CD4-positive, alpha-beta T cell treated with Interleukin-4 for 1 hour (primary cell): Measurements from ENCODE around the gene HOXA6.
A peak's percentile ranks its signal among the peaks of the same experiment; 100 is the strongest.

Source experiments
- DNase-seq, 2 donors: peaks; one replicate each; pipeline ENCODE4 v3.0.0-alpha.2; 2020 to 2022

Gene HOXA6

DNA sequence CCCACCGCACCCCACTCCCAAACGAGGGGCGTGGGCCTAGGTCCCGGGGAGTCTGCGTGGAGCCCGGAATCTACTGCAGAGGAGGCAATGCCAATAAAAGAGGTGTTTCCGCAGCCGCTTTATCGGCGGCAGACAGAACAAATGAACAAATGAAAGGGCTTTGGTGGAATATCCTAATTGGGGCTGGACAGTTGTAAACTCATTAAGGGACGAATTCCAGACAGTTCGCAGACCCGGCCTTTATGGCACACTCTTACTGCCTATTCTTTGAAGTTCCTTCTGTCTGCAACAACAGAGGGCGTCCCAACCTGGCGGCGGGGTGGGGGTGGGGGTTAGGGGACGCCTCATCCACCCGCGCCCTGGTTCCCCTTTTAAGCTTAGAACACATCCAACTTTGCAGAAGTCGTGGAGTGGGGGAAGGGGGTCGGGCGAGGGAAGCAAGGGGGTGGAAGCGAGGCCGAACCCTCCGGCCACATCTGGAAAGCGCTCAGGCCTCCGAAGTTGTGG lies 13.7 kb upstream of the HOXA6 start:
- DNase-seq: no peak

DNA sequence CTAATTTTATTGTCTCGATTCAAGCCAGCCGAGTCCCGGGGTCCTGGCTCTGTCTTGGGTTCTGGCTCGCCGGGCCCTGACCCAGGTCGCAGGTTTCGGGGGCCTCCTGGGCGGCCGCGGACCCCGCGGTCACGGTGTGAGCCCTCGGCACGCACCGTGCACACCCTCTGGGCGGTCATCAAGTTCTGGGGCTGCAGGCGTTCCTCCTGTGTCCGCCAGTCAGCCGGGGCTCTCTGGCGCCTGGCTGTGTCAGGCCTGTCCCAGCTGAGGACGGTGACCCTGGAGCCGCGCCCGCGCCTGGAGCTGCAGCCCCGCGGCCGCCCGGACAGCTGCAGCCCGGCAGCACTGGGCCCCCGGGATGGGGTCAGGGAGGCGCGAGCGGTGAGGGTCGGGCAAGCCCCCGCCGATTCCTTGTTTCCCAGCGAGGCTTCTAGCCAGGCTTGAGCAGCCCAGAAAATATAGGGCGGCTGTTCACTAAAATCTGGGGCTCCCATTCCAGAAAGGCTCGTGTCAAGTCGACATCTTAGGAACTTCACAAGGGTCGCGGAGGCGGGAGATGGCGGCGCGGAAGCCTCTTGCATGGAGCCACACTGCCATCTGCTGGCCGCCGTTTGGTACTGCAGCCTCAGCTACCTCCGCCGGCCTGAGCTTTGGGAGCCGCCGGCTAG lies 13.1 kb upstream of the HOXA6 start:
- DNase-seq: peak; percentile 83 to 86

DNA sequence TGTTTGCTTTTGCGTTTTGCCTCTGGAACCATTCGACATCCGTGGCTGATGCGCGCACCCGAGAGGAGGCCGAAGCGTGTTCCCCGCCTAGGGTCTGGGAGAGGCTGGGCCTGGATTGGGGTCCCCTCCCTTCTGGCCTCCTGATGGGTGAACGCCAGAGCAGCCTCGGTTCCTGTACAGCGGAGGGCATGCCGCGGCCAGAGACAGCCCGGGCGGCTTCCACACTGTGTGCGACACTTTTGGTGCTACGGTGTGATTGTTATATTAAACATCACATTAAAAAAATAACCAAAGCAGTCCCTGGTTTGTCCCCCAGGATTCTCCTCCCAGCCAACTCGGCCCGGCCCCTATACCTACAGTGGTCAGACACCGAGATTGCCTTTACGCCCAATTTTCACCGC lies 12.6 kb upstream of the HOXA6 start:
- DNase-seq: no peak

DNA sequence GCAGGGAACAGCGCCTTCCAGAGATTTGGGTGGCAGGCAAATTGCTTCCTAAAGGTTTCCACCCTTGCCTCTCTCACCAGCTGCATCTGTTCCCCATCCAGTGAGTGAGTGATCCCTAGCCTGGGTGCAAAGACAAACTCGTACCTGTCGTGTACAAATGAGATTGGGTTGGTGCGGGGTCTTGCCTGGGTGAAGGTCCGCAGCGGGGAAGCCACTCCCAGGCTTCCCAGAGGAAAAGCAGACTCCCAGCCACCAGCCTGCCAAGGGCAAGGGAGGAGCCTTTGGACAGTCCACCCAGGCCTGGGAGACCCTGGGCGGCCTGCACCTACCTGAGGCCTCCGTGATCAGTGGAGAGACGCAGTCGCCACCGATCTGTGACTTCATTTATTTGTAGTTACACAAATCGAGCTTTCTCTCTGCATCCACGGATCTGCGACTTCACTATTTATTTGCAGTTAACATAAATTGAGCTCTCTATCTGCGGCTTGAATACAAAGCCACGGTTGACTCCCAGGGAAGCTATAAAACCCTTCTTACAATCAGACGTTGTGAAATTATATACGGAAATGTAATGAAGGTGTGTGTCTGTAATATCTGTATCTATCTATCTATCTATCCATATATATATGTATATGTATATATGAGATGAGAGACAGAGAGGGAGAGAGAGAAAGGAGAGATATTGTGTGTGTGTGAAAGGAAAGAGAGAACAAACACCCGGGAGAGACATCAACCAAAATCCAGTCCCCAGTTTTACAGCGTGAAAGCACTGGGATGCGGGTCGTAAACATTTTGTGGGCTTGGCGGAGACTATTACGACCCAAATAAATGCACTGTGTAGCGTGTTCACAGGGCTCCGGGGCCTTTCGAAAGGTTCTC lies 11.9 kb upstream of the HOXA6 start:
- DNase-seq: no peak

DNA sequence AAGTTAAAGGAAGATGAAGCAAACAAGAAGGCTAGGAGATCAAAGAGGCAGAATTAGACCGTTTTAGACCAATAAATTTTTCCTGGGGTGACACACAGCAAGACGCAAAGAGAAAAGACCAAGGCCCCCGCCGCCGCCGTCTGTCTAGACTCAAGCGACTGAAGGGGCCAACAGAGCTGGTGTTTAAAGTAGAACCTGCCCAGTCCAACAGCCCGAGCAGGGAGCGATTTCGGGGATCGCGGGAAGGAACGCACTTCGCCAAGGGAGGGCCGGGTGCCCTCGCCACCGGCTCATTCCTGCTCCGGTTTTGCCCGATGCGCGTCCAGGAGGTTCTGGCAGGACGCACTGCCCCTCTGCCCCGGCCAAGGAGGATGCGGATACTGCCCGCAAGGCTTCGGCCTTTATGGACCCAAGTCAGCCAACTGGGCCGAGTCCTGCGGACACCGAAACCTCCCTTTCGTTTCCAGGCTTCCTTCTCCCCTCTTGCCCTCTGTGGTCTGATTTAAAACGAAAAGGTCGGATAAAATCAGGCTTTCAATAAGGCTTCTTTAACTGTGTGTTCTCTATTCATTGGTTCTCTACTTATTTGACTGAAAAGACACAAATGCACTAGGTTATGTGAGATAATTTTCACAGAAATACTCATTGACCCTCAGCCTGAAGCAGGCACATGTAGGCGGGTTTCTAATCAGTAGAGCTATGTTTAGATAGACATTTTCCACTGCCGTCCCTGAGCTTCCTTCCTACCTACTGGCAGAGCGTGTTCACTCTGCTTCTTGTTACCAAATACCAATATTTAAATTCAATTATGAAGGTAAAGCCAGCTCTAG lies 11.1 kb upstream of the HOXA6 start:
- peak in 1 of 2 donors; percentile 8 for DNase-seq

DNA sequence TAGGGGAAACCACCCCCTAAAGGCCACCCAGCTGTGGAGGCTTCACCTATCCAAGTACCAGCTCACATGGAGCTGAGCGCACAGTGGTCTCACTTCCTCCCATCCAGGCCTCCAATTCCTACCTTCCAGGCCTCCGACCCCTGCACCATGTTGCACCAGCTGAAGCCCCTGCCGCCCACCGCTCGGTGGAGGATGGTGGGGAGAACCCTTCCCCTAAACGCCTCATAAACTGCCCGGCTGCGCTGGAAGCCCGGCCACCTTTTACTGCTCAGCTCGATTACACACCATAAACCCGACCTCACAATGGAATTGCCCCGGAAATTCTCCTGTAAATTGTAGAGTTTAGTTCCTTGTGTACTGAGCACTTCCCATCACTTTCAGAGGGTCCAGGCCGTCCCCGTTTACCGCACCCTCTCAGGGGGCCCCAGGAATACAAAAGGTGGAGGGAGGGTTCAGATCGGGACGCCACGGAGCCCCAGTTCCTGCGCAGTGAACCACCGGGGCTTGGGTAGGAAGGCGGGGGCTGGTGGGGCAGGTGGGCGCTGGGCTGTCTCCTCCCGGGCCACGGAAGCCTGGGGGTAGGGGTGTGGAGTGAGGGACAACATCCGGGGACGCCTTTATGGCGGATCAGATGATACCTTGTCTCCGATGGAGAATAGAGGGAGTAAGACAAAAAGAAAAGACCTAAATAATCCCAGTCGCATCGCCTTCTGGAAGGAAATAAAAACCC lies 10.3 kb upstream of the HOXA6 start:
- DNase-seq: no peak

DNA sequence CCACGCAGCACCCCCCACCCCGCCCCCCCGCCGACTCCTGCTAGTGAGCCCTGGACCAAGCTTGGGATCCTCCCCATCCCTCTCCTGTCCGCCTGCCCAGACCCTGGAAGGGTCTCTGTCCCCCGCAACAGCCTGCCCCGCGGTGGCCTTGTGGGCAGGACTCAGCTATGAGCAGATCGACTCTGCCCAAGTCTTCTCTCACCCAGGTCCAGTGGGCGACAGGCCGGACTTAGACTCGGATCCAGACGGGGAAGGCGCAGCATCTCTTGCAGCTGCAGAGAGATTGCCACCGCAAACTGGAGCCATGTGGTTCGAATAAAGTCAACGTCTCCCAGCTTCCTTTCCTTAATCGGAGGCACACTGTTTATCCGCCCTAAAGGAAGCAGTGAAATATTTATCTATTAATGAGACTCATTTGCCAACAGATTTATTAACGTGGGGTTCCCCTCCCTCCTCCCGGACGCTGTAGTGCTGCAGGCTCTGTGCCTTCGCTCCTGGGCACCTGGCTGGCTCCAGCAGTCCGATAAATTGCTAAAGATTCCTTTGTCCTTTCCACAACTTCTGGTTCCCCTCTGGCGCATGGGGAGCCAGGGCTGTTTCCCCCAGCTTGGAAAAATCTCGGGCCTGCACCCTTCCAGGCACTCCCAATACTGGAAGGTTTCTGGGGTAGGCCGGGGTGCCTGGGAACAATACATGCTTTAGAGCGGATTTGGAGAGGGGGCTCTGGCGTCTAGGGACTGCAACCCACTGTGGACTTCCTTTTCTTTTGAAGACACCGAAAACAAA lies 9.5 kb upstream of the HOXA6 start:
- DNase-seq: no peak

DNA sequence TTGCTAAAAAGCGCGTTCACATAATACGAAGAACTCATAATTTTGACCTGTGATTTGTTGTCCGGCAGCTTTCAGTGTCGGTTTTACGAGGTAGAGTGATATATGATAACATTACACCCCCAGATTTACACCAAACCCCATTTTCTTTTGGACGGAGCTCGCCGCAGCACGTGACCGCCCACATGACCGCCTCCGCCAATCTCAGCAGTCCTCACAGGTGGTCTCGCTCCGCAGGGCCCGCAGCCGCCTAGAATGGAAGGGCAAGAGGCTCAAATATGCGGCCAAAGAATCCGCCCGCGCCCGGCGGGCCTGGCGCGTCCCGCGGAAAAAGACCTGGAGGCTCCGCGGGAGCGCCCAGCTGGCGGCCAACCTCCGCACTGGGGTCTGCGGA lies 8.9 kb upstream of the HOXA6 start, which contains the start of gene HOXA7:
Gene HOXA7, minus strand, starts transcription at position 168 of the 391 bp plus-strand sequence. Its CDS starts 130 bp downstream, at position 38.
- DNase-seq: no peak

DNA sequence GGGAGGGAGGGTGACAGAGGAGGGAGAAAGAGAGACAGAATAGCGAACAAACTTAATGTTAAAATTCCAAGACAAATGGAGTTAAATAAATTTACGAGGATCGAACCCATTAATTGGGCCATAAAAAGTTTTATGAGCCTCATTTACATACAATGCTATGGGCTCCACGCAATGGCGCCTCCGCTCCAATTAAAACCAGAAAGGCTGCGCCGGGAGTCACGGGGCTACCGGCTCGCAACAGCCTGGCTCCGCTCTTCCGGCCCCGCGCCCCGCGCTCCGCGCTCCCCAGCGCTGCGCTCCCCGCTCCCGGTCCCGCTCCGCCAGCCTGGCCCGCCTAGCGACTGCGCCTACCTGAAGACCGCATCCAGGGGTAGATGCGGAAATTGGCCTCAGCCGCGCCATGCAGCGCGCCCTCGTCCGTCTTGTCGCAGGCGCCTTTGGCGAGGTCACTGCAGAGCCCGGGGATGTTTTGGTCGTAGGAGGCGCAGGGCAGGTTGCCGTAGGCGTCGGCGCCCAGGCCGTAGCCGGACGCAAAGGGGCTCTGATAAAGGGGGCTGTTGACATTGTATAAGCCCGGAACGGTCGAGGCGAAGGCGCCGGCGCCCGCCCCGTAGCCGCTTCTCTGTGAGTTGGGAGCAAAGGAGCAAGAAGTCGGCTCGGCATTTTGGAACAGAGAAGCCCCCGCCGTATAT lies 8.4 kb upstream of the HOXA6 start:
- DNase-seq: no peak

DNA sequence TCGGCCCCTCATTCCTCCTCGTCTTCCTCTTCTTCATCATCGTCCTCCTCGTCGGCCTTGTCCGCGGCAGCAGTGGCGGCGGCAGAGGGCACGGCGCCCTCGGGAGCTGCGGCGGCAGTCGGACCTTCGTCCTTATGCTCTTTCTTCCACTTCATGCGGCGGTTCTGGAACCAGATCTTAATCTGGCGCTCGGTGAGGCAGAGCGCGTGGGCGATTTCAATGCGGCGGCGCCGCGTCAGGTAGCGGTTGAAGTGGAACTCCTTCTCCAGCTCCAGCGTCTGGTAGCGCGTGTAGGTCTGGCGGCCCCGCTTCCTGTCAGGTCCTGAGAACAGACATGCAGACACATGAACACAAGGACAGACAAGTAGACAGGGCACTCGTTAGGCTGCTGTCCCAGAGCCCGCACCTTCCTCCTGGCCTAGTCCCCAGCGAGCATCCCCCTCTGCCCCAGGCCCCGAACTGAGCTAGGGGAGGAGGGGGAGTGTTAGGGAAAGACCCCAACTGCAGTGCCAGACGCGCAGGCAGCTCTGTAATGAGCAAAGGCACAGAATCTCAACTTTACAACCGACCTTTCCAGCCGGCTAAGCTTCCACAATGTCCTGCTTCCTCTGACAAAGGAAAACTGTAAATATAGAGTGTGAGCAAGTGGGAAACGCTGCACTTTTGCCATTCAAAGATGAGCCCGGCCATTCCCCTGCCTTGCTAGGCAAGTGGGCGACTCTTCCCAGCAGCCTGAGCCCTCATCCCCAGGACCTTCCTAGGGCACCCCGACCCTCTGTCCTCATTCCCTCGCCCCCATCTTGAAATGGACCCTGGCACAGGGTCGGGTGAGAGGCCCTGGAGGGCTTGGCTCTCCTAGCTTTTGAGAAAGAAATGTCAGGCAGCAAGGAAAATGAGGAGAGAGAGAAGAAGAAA lies 7.6 kb upstream of the HOXA6 start:
- no peak for DNase-seq

DNA sequence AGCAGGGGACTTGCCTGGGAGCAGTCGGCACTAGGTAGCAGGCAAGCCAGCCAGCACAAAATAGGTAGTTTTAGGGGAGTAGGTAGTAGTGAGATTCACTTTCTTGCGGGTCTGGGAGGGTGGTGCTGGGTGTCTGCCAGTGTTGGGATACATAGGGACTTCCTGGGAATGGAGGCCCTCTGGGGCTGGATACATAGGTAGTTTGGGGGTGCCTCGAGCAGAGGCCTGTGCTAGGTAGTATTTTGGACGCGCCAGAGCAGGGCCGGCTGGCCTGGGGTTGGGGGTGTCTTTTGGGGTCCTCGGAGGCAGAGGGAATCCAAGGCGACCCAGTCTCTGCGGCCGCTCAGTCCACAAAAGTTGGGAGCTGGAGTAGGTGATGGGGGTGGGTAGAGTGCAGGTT lies 6.8 kb upstream of the HOXA6 start:
- no peak for DNase-seq

DNA sequence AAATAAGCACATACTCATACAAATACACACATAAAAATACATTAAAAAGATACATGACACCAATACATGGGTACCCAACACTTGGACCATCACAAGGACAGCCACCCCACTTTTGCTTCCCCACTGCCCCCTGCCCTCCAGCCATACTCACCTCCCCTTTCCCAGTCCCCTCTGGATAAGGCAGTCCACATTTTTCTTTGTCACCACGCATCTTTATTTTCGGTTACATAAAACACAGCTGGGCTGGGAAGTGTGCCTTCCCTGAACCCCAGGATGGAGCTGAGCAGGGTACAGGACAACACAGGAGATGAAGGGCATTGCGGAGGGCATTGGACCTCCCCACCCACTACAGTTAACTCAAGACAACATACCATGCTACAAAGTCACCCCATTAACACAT lies 6.0 kb upstream of the HOXA6 start:
- no peak for DNase-seq

DNA sequence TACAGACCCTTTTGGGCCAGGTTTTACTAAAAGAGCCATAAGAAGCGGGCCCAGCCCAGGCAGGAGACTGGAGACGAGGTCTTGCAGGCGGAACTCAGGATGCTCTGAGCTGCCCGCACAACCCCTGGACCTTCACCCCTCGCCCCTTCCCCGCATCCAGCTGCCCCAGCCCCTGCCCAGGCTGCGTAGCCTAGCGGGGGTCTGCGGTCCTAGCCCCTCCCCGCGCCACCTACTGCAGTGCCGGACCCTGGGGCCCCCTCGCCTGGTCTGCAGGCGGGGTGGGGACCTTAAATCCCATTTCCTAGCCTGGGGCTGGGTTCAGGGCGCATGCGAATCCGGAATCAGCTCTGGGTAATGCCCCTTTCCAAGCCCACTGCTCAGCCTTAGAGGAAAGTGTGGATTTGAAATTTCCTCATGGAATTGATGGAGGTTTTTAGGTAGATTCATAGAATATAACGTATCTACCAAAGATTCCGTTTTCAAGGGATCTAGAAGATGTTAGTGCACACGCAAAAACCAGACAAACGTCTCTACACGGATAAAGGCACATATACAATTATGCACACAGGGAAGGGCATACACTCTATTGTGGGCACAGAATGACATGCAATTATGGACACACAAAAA lies 5.4 kb upstream of the HOXA6 start:
- DNase-seq: no peak

DNA sequence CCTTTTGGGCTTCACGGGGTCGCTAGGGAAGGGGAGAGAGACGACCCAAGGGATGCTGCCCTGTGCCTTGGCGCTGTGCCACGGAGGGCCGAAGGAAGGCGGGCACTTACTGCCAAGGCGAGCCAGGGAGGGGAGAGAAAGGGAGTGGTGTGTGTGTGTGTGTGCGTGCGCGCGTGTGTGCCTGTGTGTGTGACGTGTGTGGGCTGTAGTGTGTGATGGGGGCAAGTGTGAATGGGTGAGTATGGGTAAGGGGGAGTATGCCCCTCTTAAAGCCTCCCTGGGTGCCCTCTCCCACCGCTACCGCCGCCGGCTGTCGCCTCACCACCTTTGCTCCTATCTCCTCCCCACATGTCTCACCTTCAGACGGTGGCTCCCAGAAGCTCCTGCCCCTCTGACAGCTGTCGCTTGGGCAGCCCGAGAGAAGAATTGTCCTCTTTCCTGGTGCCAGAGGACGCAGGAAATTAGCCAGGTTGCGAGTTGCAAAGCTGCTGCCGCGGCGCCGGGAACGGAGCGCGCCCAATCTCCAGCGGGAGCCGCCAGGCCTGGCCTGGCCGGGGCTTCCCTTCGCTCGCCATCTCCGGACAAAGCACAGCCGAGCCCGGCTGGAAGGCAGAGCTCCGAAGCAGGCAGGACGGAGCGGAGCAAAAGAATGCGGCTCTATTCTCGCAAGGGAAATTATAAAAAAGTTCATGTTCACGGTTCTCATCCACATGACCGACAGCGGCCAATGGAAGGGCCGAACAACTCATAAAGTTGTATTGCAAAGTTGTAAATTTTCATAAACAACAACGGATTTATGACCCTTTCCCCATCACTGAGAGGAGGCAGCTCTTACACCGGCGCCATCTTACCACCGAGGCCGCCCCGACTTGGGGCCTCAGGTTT lies 4.6 kb upstream of the HOXA6 start, which contains the start of gene HOXA3:
Gene HOXA3, minus strand, starts transcription at position 653 of the 885 bp plus-strand sequence. CDS start 41,943 bp downstream, outside the sequence.
- no peak for DNase-seq

DNA sequence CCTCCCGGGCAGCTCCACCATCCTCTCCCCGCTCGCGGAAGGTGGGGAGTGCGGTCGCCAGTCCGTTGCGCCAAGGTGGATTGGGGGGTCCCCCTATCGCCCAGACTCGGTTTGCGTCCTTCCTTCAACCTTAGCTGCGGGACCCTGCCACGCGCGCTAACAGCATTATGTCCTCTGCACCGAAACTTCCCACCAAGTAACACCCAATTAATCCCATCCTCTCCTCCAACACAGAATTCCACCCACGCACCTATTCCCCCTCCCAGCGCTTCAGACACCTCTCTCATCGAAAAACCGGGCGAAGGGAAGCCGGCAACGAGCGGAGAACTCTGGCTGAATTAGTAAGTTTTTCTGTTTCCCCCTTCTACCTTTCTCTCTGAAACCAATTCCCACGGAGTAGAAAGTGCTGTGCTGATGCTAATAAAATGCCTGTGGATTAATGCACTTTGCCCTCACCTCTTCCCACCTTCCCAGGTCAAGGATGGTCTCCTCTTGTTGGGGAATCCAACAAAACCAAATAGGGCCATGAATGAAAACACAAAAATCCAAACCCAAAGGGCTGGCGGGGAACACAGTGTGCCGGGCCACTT lies 3.9 kb upstream of the HOXA6 start:
- DNase-seq: no peak

DNA sequence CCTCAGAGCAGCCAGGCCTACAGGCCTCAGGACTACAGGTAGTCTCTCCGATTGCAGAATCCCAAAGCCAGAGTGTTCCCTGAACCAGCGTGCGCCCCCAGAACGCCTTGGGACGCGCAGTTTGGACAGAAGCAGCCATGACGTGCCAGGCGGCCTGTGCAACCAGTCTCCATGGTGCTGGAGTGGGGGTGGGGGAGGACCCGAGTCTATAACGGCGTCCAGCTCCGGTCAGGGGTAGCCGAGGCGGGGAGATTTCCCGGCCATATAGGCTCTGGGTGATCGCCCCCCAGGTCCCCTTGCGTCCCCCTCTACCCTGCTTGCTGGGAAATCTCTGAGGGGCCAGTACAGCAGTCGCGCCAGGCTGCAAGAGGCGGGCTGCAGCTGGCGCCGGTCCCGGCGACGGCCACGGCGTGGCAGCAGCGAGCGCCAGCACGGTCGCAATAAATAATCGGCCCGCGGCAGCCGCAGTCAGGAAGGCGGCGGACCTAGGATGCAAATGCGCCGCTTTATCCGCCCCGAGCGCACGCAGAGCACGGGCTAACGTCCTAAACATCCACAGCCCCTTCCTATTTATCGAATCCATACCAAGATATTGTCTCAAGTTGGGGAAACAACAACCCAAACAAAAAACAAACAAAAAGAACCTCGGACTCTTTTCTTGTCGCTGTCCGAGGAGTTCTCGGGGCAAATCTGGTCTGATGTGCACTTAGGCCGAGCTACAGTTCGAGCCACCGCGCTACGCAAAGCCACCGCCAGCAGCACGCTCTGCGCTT lies 3.2 kb upstream of the HOXA6 start:
- DNase-seq: peak; percentile 62 to 68
